HepG2 (cell line): ENCODE data around the gene INTS6. TPM values are rescaled to one million over a fixed set of nuclear protein-coding genes. Genes with fewer than 3 reads are reported as not detected.

Experiments used
- ATAC-seq: fragments of 200-7000 bp; cut with Tn5 transposase; 3 replicates; pipeline ENCODE4 v1.9.1; 2020; ENCODE audit warnings: mild to moderate bottlenecking, moderate library complexity
- BruUV-seq: library from RNA; stranded (reverse); fragments of 400-500 nt; replicated peaks from 2 replicates; lab custom pipeline; 2021; lab: Mats Ljungman, UMichigan
- CTCF ChIA-PET: fragments of 300-600 bp; formaldehyde crosslinking; extraction: SDS; loops from one replicate; lab custom pipeline; 2021; ENCODE audit warnings: low total read pairs, inconsistent platforms, low intra/inter-chr PET ratio; lab: Yijun Ruan, JAX
- POLR2A ChIA-PET: fragments of 350-600 bp; sonication (Branson Sonifier 250); formaldehyde crosslinking; loops from one replicate; lab custom pipeline; 2020; ENCODE audit warnings: antibody characterized with exemption, inconsistent platforms; lab: Yijun Ruan, JAX
- DNase-seq: peaks from one replicate; pipeline ENCODE4 v3.0.0-alpha.2; 2015; ENCODE audit warnings: low spot score
- FAIRE-seq: peaks from 3 replicates; lab custom pipeline; 2011; peaks lifted over from hg19 to GRCh38; lab: Jason Lieb, UNC
- H2AFZ ChIP-seq: one replicate; pipeline ENCODE4 v1.6.1; 2011; ENCODE audit warnings: low read length, inconsistent platforms
- H3K27ac ChIP-seq: fragments of 300-600 bp; 3 replicates; pipeline ENCODE4 v1.8.0; 2011; ENCODE audit warnings: mixed run types, mild to moderate bottlenecking, mixed read lengths, low read length, inconsistent platforms; ENCODE audit not compliant: insufficient read depth; ENCODE audit errors: extremely low read length
- H3K27me3 ChIP-seq, 2 experiments: fragments of 200-600 bp in 1 of 2; 2 replicates in 1 of 2; 3 replicates in 1 of 2; pipeline versions ENCODE4 v1.6.0 to v1.8.0; 2011; ENCODE audit warnings: low read length in 2 of 2, mild to moderate bottlenecking in 2 of 2, moderate library complexity in 2 of 2, inconsistent platforms in 1 of 2; ENCODE audit not compliant: insufficient read depth in 2 of 2, control insufficient read depth in 1 of 2
- H3K36me3 ChIP-seq, 2 experiments: fragments of 200-600 bp in 1 of 2; replicated peaks in 1 of 2; 2 replicates in 1 of 2; 3 replicates in 1 of 2; pipeline versions ENCODE4 v1.5.1 to v1.8.0; 2011; ENCODE audit warnings: low read length in 2 of 2, inconsistent platforms in 1 of 2; ENCODE audit not compliant: insufficient read depth in 2 of 2, control insufficient read depth in 1 of 2
- H3K4me1 ChIP-seq: 2 replicates; pipeline ENCODE4 v1.5.1; 2012; ENCODE audit warnings: low read length, inconsistent platforms; ENCODE audit not compliant: insufficient read depth
- H3K4me2 ChIP-seq: 2 replicates; pipeline ENCODE4 v1.6.0; 2011; ENCODE audit warnings: low read depth, low read length, inconsistent platforms
- H3K4me3 ChIP-seq, 3 experiments: fragments of 200-600 bp in 1 of 3; sonication (generic), shearing (Covaris generic) in 1 of 3; replicated peaks in 1 of 3; 2 replicates each; pipeline ENCODE4 v1.5.1; 2011 to 2016; ENCODE audit warnings: low read length in 3 of 3, inconsistent platforms in 2 of 3, low read depth in 2 of 3, mild to moderate bottlenecking in 2 of 3, control low read depth in 1 of 3, mixed read lengths in 1 of 3; ENCODE audit not compliant: insufficient read depth in 1 of 3
- H3K79me2 ChIP-seq: one replicate; pipeline ENCODE4 v1.6.1; 2011; ENCODE audit warnings: low read length, inconsistent platforms; ENCODE audit not compliant: insufficient read depth
- H3K9ac ChIP-seq: 2 replicates; pipeline ENCODE4 v1.6.0; 2011; ENCODE audit warnings: mild to moderate bottlenecking, low read depth, low read length, inconsistent platforms; ENCODE audit not compliant: insufficient read depth
- H3K9me3 ChIP-seq: 2 replicates; pipeline ENCODE4 v1.5.1; 2012; ENCODE audit warnings: mild to moderate bottlenecking, low read length
- H4K20me1 ChIP-seq: 2 replicates; pipeline ENCODE4 v1.6.0; 2011; ENCODE audit warnings: inconsistent platforms, mild to moderate bottlenecking, low read length, moderate library complexity; ENCODE audit not compliant: insufficient read depth
- ARHGAP35 ChIP-seq: sonication (generic); formaldehyde crosslinking; IDR thresholded peaks from 2 replicates; pipeline ENCODE4 v1.9.0; 2022; ENCODE audit warnings: mild to moderate bottlenecking, inconsistent platforms, moderate library complexity, missing genetic modification reagents, borderline replicate concordance
- HNF4A ChIP-seq: sonication (generic); formaldehyde crosslinking; IDR thresholded peaks from 2 replicates; pipeline ENCODE4 v1.4.0; 2020; ENCODE audit warnings: missing genetic modification reagents
- KMT2B ChIP-seq: IDR thresholded peaks from 2 replicates; pipeline ENCODE4 v1.6.1; 2016; ENCODE audit warnings: missing genetic modification reagents, missing compliant biosample characterization
- PHF21A ChIP-seq: sonication (generic); formaldehyde crosslinking; IDR thresholded peaks from 2 replicates; pipeline ENCODE4 v1.5.0; 2020; ENCODE audit warnings: mild to moderate bottlenecking, missing genetic modification reagents
- RFX1 ChIP-seq: fragments of 450-650 bp; IDR thresholded peaks from 2 replicates; pipeline ENCODE4 v1.6.1; 2017
- ZMYM3 ChIP-seq: sonication (generic); formaldehyde crosslinking; IDR thresholded peaks from 2 replicates; pipeline ENCODE4 v1.5.1; 2020; ENCODE audit warnings: mild to moderate bottlenecking, missing genetic modification reagents
- ZNF12 ChIP-seq: sonication (generic); formaldehyde crosslinking; IDR thresholded peaks from 2 replicates; pipeline ENCODE4 v1.5.0; 2020; ENCODE audit warnings: missing genetic modification reagents
- ZNF235 ChIP-seq: sonication (generic); formaldehyde crosslinking; IDR thresholded peaks from 2 replicates; pipeline ENCODE4 v1.8.1; 2023; ENCODE audit warnings: mild to moderate bottlenecking, missing genetic modification reagents, borderline replicate concordance
- ZNF616 ChIP-seq: sonication (generic); formaldehyde crosslinking; IDR thresholded peaks from 2 replicates; pipeline ENCODE4 v1.5.0; 2020; ENCODE audit warnings: low read depth, mild to moderate bottlenecking, missing genetic modification reagents
- ZNF674 ChIP-seq: sonication (generic); formaldehyde crosslinking; IDR thresholded peaks from 2 replicates; pipeline ENCODE4 v1.5.0; 2020; ENCODE audit warnings: low read depth, mild to moderate bottlenecking, missing genetic modification reagents
- in situ Hi-C: cut with HindIII; loops from 2 replicates; pipeline ENCODE4 v1.10.0; 2017; ENCODE audit warnings: low pct_unique_long_range_greater_than_20kb; ENCODE audit not compliant: extremely low pct_ligation_motif_present
- intact Hi-C: fragments of 100-400 bp; cut with micrococcal nuclease; formaldehyde crosslinking; loops from one replicate; pipeline ENCODE4 v1.10.0; 2022; ENCODE audit not compliant: unreplicated experiment
- polyA plus RNA-seq, 8 experiments: library from polyadenylated mRNA; depleted of rRNA in 3 of 8; stranded (reverse) in 7 of 8; unstranded in 1 of 8; fragments of >200 nt; fragmentation: Illumina TruSeq in 4 of 8; extraction: Trizol in 4 of 8; gene quantifications; 2 replicates each; pipeline versions ENCODE4 v1.2.1 to v1.2.3, GENCODE V29; 2011 to 2016; ENCODE audit warnings: low read depth in 4 of 8, missing spikeins in 1 of 8, mixed read lengths in 1 of 8; ENCODE audit not compliant: insufficient read depth in 1 of 8
- total RNA-seq, 5 experiments: library from RNA; depleted of rRNA; stranded (reverse); fragments of >200 nt; fragmentation: Illumina TruSeq; extraction: Trizol; gene quantifications; 2 replicates each; pipeline ENCODE4 v1.2.3, GENCODE V29; 2016; ENCODE audit warnings: low read depth in 1 of 5
- TF ChIP-seq, protein P1 (sequence below): IDR thresholded peaks from 2 replicates; pipeline ENCODE4 v1.4.0; 2020; ENCODE audit warnings: mild to moderate bottlenecking, missing genetic modification reagents

Gene INTS6
- total and polyA plus RNA-seq, 2 of the 13 experiments (the other 11 are each of a cell fraction or from before 2014, with no cell fraction given): 27.9 to 38.4 TPM

DNA sequence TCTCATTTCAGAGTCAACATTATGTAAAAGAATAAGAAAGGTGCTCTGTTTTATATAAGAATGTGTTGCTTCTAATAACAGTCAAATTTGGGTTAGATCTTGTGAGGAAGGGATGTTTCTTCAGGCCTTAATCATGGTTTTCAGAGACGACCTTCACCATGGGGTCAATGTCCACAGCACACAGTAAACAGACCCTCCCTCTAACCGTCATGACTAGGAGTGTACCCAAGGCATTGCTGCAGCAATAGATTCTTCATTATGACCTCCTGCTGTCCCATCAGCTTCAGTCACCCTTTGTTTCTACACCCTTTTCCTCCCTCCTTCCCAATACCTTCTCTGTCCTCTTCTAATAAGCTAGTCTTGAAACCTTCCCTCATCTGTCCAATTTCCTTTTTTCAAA, 97.6 kb downstream of the INTS6 start (continued):
- TF ChIP-seq, protein P1, sequence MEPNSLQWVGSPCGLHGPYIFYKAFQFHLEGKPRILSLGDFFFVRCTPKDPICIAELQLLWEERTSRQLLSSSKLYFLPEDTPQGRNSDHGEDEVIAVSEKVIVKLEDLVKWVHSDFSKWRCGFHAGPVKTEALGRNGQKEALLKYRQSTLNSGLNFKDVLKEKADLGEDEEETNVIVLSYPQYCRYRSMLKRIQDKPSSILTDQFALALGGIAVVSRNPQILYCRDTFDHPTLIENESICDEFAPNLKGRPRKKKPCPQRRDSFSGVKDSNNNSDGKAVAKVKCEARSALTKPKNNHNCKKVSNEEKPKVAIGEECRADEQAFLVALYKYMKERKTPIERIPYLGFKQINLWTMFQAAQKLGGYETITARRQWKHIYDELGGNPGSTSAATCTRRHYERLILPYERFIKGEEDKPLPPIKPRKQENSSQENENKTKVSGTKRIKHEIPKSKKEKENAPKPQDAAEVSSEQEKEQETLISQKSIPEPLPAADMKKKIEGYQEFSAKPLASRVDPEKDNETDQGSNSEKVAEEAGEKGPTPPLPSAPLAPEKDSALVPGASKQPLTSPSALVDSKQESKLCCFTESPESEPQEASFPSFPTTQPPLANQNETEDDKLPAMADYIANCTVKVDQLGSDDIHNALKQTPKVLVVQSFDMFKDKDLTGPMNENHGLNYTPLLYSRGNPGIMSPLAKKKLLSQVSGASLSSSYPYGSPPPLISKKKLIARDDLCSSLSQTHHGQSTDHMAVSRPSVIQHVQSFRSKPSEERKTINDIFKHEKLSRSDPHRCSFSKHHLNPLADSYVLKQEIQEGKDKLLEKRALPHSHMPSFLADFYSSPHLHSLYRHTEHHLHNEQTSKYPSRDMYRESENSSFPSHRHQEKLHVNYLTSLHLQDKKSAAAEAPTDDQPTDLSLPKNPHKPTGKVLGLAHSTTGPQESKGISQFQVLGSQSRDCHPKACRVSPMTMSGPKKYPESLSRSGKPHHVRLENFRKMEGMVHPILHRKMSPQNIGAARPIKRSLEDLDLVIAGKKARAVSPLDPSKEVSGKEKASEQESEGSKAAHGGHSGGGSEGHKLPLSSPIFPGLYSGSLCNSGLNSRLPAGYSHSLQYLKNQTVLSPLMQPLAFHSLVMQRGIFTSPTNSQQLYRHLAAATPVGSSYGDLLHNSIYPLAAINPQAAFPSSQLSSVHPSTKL: peak; percentile 40; the same call in 1 of the 2 replicates
- no peak for TF ChIP-seq PHF21A
- TF ChIP-seq ZMYM3 (CRISPR knock-in tag): no peak
- no peak for TF ChIP-seq ZNF616 (CRISPR knock-in tag)
- no peak for TF ChIP-seq ARHGAP35 (CRISPR knock-in tag)
- TF ChIP-seq HNF4A (CRISPR knock-in tag): peak; percentile 72
- no peak for TF ChIP-seq RFX1
- TF ChIP-seq ZNF674: no peak
- no peak for TF ChIP-seq KMT2B (CRISPR knock-in tag)

DNA sequence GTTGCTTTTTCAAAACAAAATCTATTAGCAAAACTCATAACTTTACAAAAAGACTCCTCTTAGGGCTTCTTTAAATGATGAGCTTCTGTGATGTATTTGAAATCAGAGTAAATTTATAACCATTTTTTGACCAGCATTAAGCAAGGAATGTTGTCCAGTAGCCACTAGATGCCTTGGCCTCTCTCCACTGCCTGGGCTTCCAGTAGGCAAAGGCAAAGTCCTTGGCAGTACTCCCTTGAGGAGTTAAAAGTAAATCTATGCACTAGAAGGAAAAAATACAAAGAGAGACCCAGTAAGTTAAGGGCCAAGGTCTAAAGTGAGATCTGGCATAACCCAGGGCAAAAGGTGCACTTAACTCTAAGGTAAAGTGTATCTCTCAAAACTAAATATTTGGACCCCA, 103.8 kb downstream of the INTS6 start:
- ATAC-seq (no peak), DNase-seq (no peak), FAIRE-seq (no peak)
- Histone ChIP-seq H3K27ac (no peak overlapping the region), H3K27me3 (no peaks in the 10 kb centered on the region), H3K4me2 (no peak overlapping the region), H3K4me3 (no peak overlapping the region), H3K79me2 (no peaks in the 10 kb centered on the region), H2AFZ (no peak overlapping the region), H4K20me1 (no peaks in the 10 kb centered on the region), H3K9me3 (no peaks in the 10 kb centered on the region), H3K9ac (no peak overlapping the region), H3K36me3 (no peaks in the 10 kb centered on the region), H3K4me1 (no peaks in the 10 kb centered on the region)
- intact Hi-C loops: no loop called here
- POLR2A ChIA-PET: no interaction called here
- CTCF ChIA-PET: no interaction called here
- no TSS peak for BruUV-seq
- in situ Hi-C loops: no loop called here
- no peak for TF ChIP-seq ZNF12 (CRISPR knock-in tag)
- TF ChIP-seq ZNF235 (CRISPR knock-in tag): no peak
